Measurements from ENCODE around the gene SLC27A2.
A peak's percentile ranks its signal among the peaks of the same experiment; 100 is the strongest.

The SLC27A2 gene

GRCh38 chr15:50233192-50233736 lies 51.3 kb downstream of the SLC27A2 start:
- Histone ChIP-seq H3K9me3 (no peaks in the 10 kb centered on the region), H3K4me1 (ENCODE audit: control insufficient read depth in 1 of 2, insufficient read depth in 1 of 2, low read depth in 1 of 2, low read length in 1 of 2) (peaks cover 29 to 33% of the 10 kb centered on the region in 2 experiments), H3K27me3 (no peaks in the 10 kb centered on the region), H3K27ac (peak overlapping the region; percentile 45), H3K36me3 (peaks cover 28% of the 10 kb centered on the region), H3K4me3 (ENCODE audit: low read depth in 1 of 2, low read length in 1 of 2) (no peak overlapping the region)
- TF ChIP-seq, protein P1, sequence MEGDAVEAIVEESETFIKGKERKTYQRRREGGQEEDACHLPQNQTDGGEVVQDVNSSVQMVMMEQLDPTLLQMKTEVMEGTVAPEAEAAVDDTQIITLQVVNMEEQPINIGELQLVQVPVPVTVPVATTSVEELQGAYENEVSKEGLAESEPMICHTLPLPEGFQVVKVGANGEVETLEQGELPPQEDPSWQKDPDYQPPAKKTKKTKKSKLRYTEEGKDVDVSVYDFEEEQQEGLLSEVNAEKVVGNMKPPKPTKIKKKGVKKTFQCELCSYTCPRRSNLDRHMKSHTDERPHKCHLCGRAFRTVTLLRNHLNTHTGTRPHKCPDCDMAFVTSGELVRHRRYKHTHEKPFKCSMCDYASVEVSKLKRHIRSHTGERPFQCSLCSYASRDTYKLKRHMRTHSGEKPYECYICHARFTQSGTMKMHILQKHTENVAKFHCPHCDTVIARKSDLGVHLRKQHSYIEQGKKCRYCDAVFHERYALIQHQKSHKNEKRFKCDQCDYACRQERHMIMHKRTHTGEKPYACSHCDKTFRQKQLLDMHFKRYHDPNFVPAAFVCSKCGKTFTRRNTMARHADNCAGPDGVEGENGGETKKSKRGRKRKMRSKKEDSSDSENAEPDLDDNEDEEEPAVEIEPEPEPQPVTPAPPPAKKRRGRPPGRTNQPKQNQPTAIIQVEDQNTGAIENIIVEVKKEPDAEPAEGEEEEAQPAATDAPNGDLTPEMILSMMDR (IDR thresholded peaks at IDR 0.05) = no peak

GRCh38 chr15:50234764-50235163 lies 52.8 kb downstream of the SLC27A2 start:
- no peak overlapping the region for H3K27ac ChIP-seq
- TF ChIP-seq, protein P1 (IDR thresholded peaks at IDR 0.05) = no peak
- H3K9me3 ChIP-seq = no peaks in the 10 kb centered on the region

GRCh38 chr15:50235794-50236193 lies 53.8 kb downstream of the SLC27A2 start:
- H3K27me3 ChIP-seq = no peaks in the 10 kb centered on the region

More at GRCh38 chr15:50234764-50235163, 52.8 kb downstream of the SLC27A2 start:
- H3K36me3 ChIP-seq = peaks cover 15% of the 10 kb centered on the region
- H3K27me3 ChIP-seq = no peaks in the 10 kb centered on the region
- no peak overlapping the region for H3K4me3 ChIP-seq (ENCODE audit: low read depth in 1 of 2, low read length in 1 of 2)
- peaks cover 29 to 33% of the 10 kb centered on the region in 2 experiments for H3K4me1 ChIP-seq (ENCODE audit: control insufficient read depth in 1 of 2, insufficient read depth in 1 of 2, low read depth in 1 of 2, low read length in 1 of 2)

DNA sequence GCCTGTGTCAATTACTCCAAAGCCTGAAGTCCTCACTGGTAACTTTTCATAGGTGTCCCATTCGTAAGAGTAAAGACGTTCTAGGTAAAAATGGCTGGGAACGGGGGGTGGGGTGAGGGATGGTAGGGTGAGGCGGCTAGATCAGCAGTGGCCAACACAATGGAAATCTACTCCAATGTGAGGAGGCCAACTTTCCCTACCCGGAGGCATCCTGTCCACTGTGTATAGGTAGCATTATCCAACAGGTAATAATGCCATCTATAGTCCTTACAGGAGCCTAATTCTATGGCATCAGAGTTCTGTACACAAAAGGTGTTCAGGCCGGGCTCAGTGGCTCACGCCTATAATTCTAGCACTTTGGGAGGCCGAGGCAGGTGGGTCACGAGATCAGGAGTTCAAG lies 54.4 kb downstream of the SLC27A2 start:
- Histone ChIP-seq H3K9me3 (no peaks in the 10 kb centered on the region), H3K36me3 (peaks cover 8% of the 10 kb centered on the region), H3K27me3 (no peaks in the 10 kb centered on the region), H3K4me3 (ENCODE audit: low read depth in 1 of 2, low read length in 1 of 2) (no peak overlapping the region), H3K4me1 (ENCODE audit: control insufficient read depth in 1 of 2, insufficient read depth in 1 of 2, low read depth in 1 of 2, low read length in 1 of 2) (peaks cover 29 to 33% of the 10 kb centered on the region in 2 experiments), H3K27ac (no peak overlapping the region)
- TF ChIP-seq, protein P1 (IDR thresholded peaks at IDR 0.05) = no peak

More at GRCh38 chr15:50235794-50236193, 53.8 kb downstream of the SLC27A2 start:
- Histone ChIP-seq H3K9me3 (no peaks in the 10 kb centered on the region), H3K27ac (no peak overlapping the region), H3K36me3 (peaks cover 8% of the 10 kb centered on the region), H3K4me3 (ENCODE audit: low read depth in 1 of 2, low read length in 1 of 2) (no peak overlapping the region), H3K4me1 (ENCODE audit: control insufficient read depth in 1 of 2, insufficient read depth in 1 of 2, low read depth in 1 of 2, low read length in 1 of 2) (peaks cover 29 to 33% of the 10 kb centered on the region in 2 experiments)
- TF ChIP-seq, protein P1 (IDR thresholded peaks at IDR 0.05) = no peak

DNA sequence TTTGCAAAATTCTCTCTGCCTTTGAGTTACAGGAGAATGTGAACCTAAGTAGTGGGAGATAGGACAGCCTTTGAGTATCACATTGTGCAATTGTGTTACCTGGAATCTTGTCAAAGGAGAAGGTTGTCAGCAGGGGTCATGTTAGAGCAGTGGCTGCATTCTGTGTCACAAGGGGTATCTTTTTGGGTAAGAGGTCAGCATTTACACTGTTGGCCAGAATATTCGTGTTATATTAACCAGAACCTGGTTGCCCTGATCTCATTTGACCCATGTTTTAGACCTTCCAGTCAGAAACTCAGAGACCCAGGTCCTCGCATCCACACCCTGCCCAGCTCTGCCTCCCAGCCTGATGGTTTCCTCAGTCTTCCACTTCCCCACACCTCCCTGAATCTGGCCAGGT lies 56.3 kb downstream of the SLC27A2 start:
- peaks cover 20 to 23% of the 10 kb centered on the region in 2 experiments for H3K4me1 ChIP-seq (ENCODE audit: control insufficient read depth in 1 of 2, insufficient read depth in 1 of 2, low read depth in 1 of 2, low read length in 1 of 2)
- H3K9me3 ChIP-seq = no peaks in the 10 kb centered on the region
- H3K36me3 ChIP-seq = peaks cover 8% of the 10 kb centered on the region
- TF ChIP-seq, protein P1 (IDR thresholded peaks at IDR 0.05) = no peak
- H3K27ac ChIP-seq = no peak overlapping the region
- H3K27me3 ChIP-seq = no peaks in the 10 kb centered on the region
- H3K4me3 ChIP-seq (ENCODE audit: low read depth in 1 of 2, low read length in 1 of 2) = no peak overlapping the region
